PFSK-1 (cell line): ENCODE results near the gene REPS2.

Source experiments
- FOXP2 ChIP-seq: optimal IDR thresholded peaks from 2 replicates; pipeline ENCODE3; 2011; ENCODE audit warnings: borderline replicate concordance, control low read depth, inconsistent platforms; ENCODE audit not compliant: insufficient read depth; ENCODE audit errors: extremely low read length, extremely low read depth
- POLR2AphosphoS5 ChIP-seq: IDR thresholded peaks from 2 replicates; pipeline ENCODE4 v1.6.1; 2012; ENCODE audit warnings: low read depth, mild to moderate bottlenecking, control low read depth, low read length, moderate library complexity
- REST ChIP-seq, 2 experiments: IDR thresholded peaks; 2 replicates each; pipeline versions ENCODE4 v1.6.1 to v1.8.0; 2011 to 2012; ENCODE audit warnings: low read depth in 2 of 2, low read length in 2 of 2, control low read depth in 1 of 2, inconsistent platforms in 1 of 2, mild to moderate bottlenecking in 1 of 2, moderate library complexity in 1 of 2; ENCODE audit not compliant: insufficient read depth in 1 of 2
- SIN3A ChIP-seq: IDR thresholded peaks from 2 replicates; pipeline ENCODE4 v1.6.1; 2012; ENCODE audit warnings: mild to moderate bottlenecking, low read length, moderate library complexity, borderline replicate concordance; ENCODE audit not compliant: insufficient read depth
- TAF1 ChIP-seq: IDR thresholded peaks from 2 replicates; pipeline ENCODE4 v1.6.1; 2012; ENCODE audit warnings: low read length, control low read depth, borderline replicate concordance; ENCODE audit not compliant: insufficient read depth

DNA sequence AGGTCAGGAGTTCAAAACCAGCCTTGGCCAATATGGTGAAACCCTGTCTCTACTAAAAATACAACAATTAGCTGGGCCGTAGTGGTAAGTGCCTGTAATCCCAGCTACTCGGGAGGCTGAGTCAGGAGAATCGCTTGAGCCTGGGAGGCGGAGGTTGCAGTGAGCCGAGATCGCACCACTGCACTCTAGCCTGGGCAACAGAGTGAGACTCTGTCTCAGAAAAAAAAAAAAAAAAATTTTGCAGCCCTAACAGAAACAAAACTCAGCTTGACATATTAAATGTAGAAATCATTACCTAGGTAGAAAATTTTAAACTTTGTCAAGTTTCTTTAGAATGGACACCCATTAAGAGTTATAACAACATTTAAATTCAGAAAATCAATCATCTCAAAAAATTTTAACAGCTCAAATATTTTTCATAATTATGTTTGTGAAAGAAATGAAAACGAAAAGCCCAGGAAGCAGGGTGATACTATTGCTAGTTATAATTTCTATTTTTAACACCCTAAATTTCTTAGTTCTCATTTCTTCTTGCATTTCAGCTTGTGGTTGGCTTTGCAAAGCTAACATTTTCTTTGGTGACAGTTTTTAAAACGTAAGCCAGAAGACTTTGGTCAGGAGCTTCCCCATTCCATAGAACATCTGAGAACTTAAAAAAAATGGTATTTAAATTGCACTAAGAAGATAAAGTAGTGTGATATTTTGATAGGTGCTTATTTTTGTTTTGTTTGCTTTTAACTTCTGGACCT lies 43.0 kb upstream of the REPS2 start:
- TF ChIP-seq TAF1 (no peak), SIN3A (no peak), POLR2AphosphoS5 (no peak), REST (IDR thresholded peaks at IDR 0.05; ENCODE audit: insufficient read depth in 1 of 2, low read depth in 2 of 2, low read length in 2 of 2) (no peak), FOXP2 (no peak)
